Activated naive CD4-positive, alpha-beta T cell treated with anti-CD3 and anti-CD28 coated beads for 36 hours (primary cell): ENCODE results near the gene OPRL1. TPM values are rescaled to one million over a fixed set of nuclear protein-coding genes. Genes with fewer than 3 reads are reported as not detected.

ENCODE experiments used
- CTCF ChIA-PET: fragments of 350-600 bp; sonication (Branson Sonifier 250); formaldehyde crosslinking; loops from one replicate; lab custom pipeline; 2021; ENCODE audit warnings: antibody characterized with exemption; lab: Charles Lee
- DNase-seq: peaks from one replicate; pipeline ENCODE4 v3.0.0-alpha.2; 2020
- H3K27ac Mint-ChIP-seq: one replicate; pipeline ENCODE4 v1.8.0; 2021; ENCODE audit warnings: mild to moderate bottlenecking, mixed read lengths
- H3K27me3 Mint-ChIP-seq: one replicate; pipeline ENCODE4 v1.8.0; 2021; ENCODE audit warnings: low read depth, mixed read lengths
- H3K36me3 Mint-ChIP-seq: one replicate; pipeline ENCODE4 v1.8.0; 2021; ENCODE audit warnings: low read depth, mixed read lengths
- H3K4me1 Mint-ChIP-seq: one replicate; pipeline ENCODE4 v1.8.0; 2021; ENCODE audit warnings: low read depth, mixed read lengths
- H3K4me3 Mint-ChIP-seq: one replicate; pipeline ENCODE4 v1.8.0; 2021; ENCODE audit warnings: mild to moderate bottlenecking, moderate library complexity, mixed read lengths
- H3K9me3 Mint-ChIP-seq: one replicate; pipeline ENCODE4 v1.8.0; 2021; ENCODE audit warnings: mixed read lengths
- intact Hi-C: fragments of 100-400 bp; cut with micrococcal nuclease; formaldehyde crosslinking; loops from one replicate; pipeline ENCODE4 v1.15.1; 2023
- total RNA-seq, 2 experiments: library from RNA; stranded (reverse); gene quantifications; one replicate each; pipeline ENCODE4 v1.2.3, GENCODE V29; 2021

The OPRL1 gene
- total RNA-seq, 2 experiments from 2014 or later: 0.45 to 0.47 TPM

- Mint-ChIP-seq H3K36me3 (no peaks in the 10 kb centered on the region), H3K4me3 (no peak overlapping the region), H3K9me3 (no peaks in the 10 kb centered on the region), H3K27me3 (no peaks in the 10 kb centered on the region), H3K4me1 (peaks cover 28% of the 10 kb centered on the region), H3K27ac (no peak overlapping the region)
- CTCF ChIA-PET: interaction anchor here (0.8 to 1.3 kb wide), 2 partner anchors 12 to 31 kb away, joined by 3 to 7 read pairs; no protein-coding TSS in a partner anchor
- intact Hi-C loops: loop anchor here (10.0 kb wide), 1 partner anchor 415 kb away; the partner anchor contains the start of genes RTEL1 and STMN3
- no peak for DNase-seq
Observed at GRCh38 chr20:64069614-64070243, 10.2 kb upstream of the OPRL1 start.

- peaks cover under 1% of the 10 kb centered on the region for H3K36me3 Mint-ChIP-seq
- peaks cover 22% of the 10 kb centered on the region for H3K4me1 Mint-ChIP-seq
- H3K4me3 Mint-ChIP-seq: no peak overlapping the region
- intact Hi-C loops: no loop called here
- H3K9me3 Mint-ChIP-seq: no peaks in the 10 kb centered on the region
- CTCF ChIA-PET: interaction anchor here (0.8 to 1.3 kb wide), 2 partner anchors 11 to 31 kb away, joined by 3 to 7 read pairs; no protein-coding TSS in a partner anchor
- DNase-seq: no peak
- H3K27me3 Mint-ChIP-seq: no peaks in the 10 kb centered on the region
- no peak overlapping the region for H3K27ac Mint-ChIP-seq
Observed at GRCh38 chr20:64070244-64070993, 9.5 kb upstream of the OPRL1 start.

GRCh38 chr20:64071341-64072332 lies 8.2 kb upstream of the OPRL1 start:
- no peak for DNase-seq

GRCh38 chr20:64072498-64073063 lies 7.3 kb upstream of the OPRL1 start:
- no peak overlapping the region for H3K27ac Mint-ChIP-seq
- no peak overlapping the region for H3K4me3 Mint-ChIP-seq
- H3K9me3 Mint-ChIP-seq: no peaks in the 10 kb centered on the region
- no peak for DNase-seq
- CTCF ChIA-PET: interaction anchor here (1.0 kb wide), 1 partner anchor 33 kb away, joined by 4 read pairs; no protein-coding TSS in a partner anchor
- peaks cover 2% of the 10 kb centered on the region for H3K36me3 Mint-ChIP-seq
- H3K4me1 Mint-ChIP-seq: peaks cover 9% of the 10 kb centered on the region
- H3K27me3 Mint-ChIP-seq: no peaks in the 10 kb centered on the region
- intact Hi-C loops: no loop called here

More at GRCh38 chr20:64071341-64072332, 8.2 kb upstream of the OPRL1 start:
- intact Hi-C loops: no loop called here
- Mint-ChIP-seq H3K4me1 (peaks cover 17% of the 10 kb centered on the region), H3K36me3 (peaks cover 2% of the 10 kb centered on the region), H3K4me3 (no peak overlapping the region), H3K27ac (no peak overlapping the region), H3K9me3 (no peaks in the 10 kb centered on the region), H3K27me3 (no peaks in the 10 kb centered on the region)
- CTCF ChIA-PET: interaction anchor here (1.0 kb wide), 1 partner anchor 32 kb away, joined by 4 read pairs; no protein-coding TSS in a partner anchor

GRCh38 chr20:64073476-64074183 lies 6.3 kb upstream of the OPRL1 start:
- H3K4me1 Mint-ChIP-seq: peaks cover 10% of the 10 kb centered on the region
- peaks cover 2% of the 10 kb centered on the region for H3K36me3 Mint-ChIP-seq
- CTCF ChIA-PET: no interaction called here

GRCh38 chr20:64074184-64074789 lies 5.6 kb upstream of the OPRL1 start:
- peaks cover 13% of the 10 kb centered on the region for H3K4me1 Mint-ChIP-seq

More at GRCh38 chr20:64073476-64074183, 6.3 kb upstream of the OPRL1 start:
- H3K27ac Mint-ChIP-seq: no peak overlapping the region
- no peak for DNase-seq
- intact Hi-C loops: no loop called here
- no peak overlapping the region for H3K4me3 Mint-ChIP-seq
- H3K27me3 Mint-ChIP-seq: no peaks in the 10 kb centered on the region
- no peaks in the 10 kb centered on the region for H3K9me3 Mint-ChIP-seq

GRCh38 chr20:64074963-64075362 lies 4.9 kb upstream of the OPRL1 start:
- Mint-ChIP-seq H3K27me3 (no peaks in the 10 kb centered on the region), H3K36me3 (peaks cover 2% of the 10 kb centered on the region), H3K4me1 (peaks cover 13% of the 10 kb centered on the region), H3K4me3 (no peak overlapping the region), H3K27ac (no peak overlapping the region), H3K9me3 (no peaks in the 10 kb centered on the region)
- intact Hi-C loops: loop anchor here (5.0 kb wide), 1 partner anchor 338 kb away; the partner anchor contains the start of genes LIME1 and SLC2A4RG
- DNase-seq: no peak
- CTCF ChIA-PET: interaction anchor here (0.6 to 2.4 kb wide), 2 partner anchors 94 to 471 kb away, joined by 4 to 5 read pairs; partner anchors contain the start of gene PRPF6

More at GRCh38 chr20:64074184-64074789, 5.6 kb upstream of the OPRL1 start:
- peaks cover 2% of the 10 kb centered on the region for H3K36me3 Mint-ChIP-seq
- H3K27ac Mint-ChIP-seq: no peak overlapping the region
- CTCF ChIA-PET: interaction anchor here (0.6 kb wide), 1 partner anchor 470 kb away, joined by 4 read pairs; no protein-coding TSS in a partner anchor
- intact Hi-C loops: no loop called here
- H3K9me3 Mint-ChIP-seq: no peaks in the 10 kb centered on the region
- H3K4me3 Mint-ChIP-seq: no peak overlapping the region
- H3K27me3 Mint-ChIP-seq: no peaks in the 10 kb centered on the region
- DNase-seq: no peak

- H3K4me3 Mint-ChIP-seq: peak overlapping the region; percentile 87
Observed at GRCh38 chr20:64075556-64075955, 4.3 kb upstream of the OPRL1 start.

GRCh38 chr20:64076061-64076997 lies 3.6 kb upstream of the OPRL1 start:
- peak overlapping the region; percentile 87 for H3K4me3 Mint-ChIP-seq
- peaks cover 2% of the 10 kb centered on the region for H3K36me3 Mint-ChIP-seq
- no peaks in the 10 kb centered on the region for H3K9me3 Mint-ChIP-seq
- intact Hi-C loops: loop anchor here (5.0 kb wide), 1 partner anchor 339 kb away; the partner anchor contains the start of genes LIME1 and SLC2A4RG
- peaks cover 19% of the 10 kb centered on the region for H3K4me1 Mint-ChIP-seq
- no peaks in the 10 kb centered on the region for H3K27me3 Mint-ChIP-seq
- H3K27ac Mint-ChIP-seq: peak overlapping the region; percentile 93
- CTCF ChIA-PET: interaction anchor here (2.2 to 2.4 kb wide), 2 partner anchors 38 to 96 kb away, joined by 5 to 9 read pairs; partner anchors contain the start of gene PRPF6
- DNase-seq: no peak

More at GRCh38 chr20:64075556-64075955, 4.3 kb upstream of the OPRL1 start:
- peaks cover 17% of the 10 kb centered on the region for H3K4me1 Mint-ChIP-seq
- no peaks in the 10 kb centered on the region for H3K9me3 Mint-ChIP-seq
- intact Hi-C loops: loop anchor here (5.0 kb wide), 1 partner anchor 338 kb away; the partner anchor contains the start of genes LIME1 and SLC2A4RG
- DNase-seq: no peak
- H3K36me3 Mint-ChIP-seq: peaks cover 2% of the 10 kb centered on the region
- H3K27ac Mint-ChIP-seq: peak overlapping the region; percentile 73
- CTCF ChIA-PET: interaction anchor here (2.4 kb wide), 1 partner anchor 95 kb away, joined by 5 read pairs; the partner anchor contains the start of gene PRPF6
- no peaks in the 10 kb centered on the region for H3K27me3 Mint-ChIP-seq
